GM21786 (cell line): ENCODE data around the gene KCNMB4.

Experiments used
- ATAC-seq: cut with Tn5 transposase; IDR thresholded peaks from one replicate; pipeline ENCODE4 v1.9.1; 2021; ENCODE audit not compliant: unreplicated experiment

Gene KCNMB4, protein sequence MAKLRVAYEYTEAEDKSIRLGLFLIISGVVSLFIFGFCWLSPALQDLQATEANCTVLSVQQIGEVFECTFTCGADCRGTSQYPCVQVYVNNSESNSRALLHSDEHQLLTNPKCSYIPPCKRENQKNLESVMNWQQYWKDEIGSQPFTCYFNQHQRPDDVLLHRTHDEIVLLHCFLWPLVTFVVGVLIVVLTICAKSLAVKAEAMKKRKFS

DNA sequence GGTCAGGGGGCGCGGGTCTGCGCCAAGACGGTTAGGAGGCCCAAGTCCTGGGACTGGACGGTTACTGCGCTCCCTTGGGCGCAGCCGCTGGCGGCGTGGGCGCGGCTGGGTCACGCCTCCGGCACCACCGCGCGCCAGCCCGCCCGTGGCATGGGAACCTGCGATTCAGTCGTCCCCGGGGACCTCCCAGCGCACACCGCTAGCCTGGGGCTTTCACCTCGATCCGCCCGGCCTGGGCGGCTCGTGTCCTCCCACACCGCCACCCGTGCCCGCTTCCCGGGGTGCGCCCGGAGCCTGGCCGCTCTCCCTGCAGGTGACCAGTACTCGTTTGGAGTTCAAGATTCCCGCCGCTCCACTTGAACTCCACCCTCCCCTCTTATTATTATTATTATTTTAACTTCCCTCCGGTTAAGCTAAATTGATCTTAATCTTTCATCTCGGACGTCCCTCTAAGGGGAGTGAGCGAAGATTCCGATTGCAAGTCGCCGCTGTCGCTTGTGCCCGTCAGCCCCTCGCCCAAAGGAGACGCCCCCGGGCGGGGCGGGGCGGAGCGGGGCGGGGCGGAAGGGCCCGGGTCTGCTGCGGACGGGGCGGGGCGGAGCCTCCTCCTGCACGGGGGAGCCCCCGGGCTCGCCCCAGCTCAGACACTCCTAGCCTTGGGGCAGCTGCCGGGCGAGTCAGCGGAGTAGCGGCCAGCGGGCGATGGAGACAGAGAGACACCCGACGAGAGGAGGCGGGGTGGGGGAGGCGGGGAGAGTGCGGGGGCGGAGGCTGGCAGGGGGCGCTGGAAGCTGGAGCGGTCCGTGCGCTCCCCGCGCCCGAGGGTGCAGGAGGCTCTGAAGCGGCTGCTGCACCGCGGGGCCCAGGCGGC is at the start of gene KCNMB4:
TSS of gene KCNMB4 (plus strand) at position 643 of the 871 bp plus-strand sequence. CDS start 445 bp downstream, outside the sequence.
- ATAC-seq, result peak; percentile 84

GRCh38 chr12:70317781-70318180 is 48.3 kb upstream of the KCNMB4 start:
- ATAC-seq, result peak; percentile 93

GRCh38 chr12:70319605-70320004 is 46.5 kb upstream of the KCNMB4 start:
- no peak for ATAC-seq

GRCh38 chr12:70321191-70321590 is 44.9 kb upstream of the KCNMB4 start:
- no peak for ATAC-seq

- no peak for ATAC-seq
Measured at GRCh38 chr12:70327541-70327940, 38.5 kb upstream of the KCNMB4 start.

GRCh38 chr12:70329728-70330127 is 36.4 kb upstream of the KCNMB4 start:
- ATAC-seq, result no peak

DNA sequence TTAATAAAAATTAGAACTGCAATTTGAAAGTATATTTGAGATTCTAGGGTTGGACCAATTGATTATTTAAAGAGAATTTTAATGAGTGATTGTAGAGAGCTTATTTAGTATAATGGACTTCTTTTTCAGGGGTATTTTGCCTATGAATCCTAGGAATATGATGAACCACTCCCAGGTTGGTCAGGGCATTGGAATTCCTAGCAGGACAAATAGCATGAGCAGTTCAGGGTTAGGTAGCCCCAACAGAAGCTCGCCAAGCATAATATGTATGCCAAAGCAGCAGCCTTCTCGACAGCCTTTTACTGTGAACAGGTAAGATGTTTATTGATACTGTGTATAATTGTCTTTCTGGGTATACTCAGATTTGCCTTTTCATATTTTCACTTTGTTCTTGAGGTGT is 35.9 kb upstream of the KCNMB4 start:
- ATAC-seq, result no peak

- no peak for ATAC-seq
Measured at GRCh38 chr12:70332236-70332635, 33.9 kb upstream of the KCNMB4 start.

GRCh38 chr12:70334742-70335141 is 31.3 kb upstream of the KCNMB4 start:
- no peak for ATAC-seq

DNA sequence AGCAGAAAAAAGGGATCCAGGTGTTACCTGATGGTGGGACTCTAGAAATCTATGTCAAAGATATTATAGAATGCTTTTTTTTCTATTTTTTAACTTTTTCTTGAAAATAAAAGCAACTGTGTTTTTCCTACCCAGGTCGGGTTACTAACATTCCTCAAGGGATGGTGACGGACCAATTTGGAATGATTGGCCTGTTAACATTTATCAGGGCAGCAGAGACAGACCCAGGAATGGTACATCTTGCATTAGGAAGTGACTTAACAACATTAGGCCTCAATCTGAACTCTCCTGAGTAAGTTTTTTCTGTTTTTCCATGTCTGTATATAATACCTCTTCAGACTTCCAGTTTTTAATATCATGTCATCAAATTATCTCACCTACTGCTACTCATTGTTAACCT is 27.6 kb upstream of the KCNMB4 start:
- no peak for ATAC-seq

DNA sequence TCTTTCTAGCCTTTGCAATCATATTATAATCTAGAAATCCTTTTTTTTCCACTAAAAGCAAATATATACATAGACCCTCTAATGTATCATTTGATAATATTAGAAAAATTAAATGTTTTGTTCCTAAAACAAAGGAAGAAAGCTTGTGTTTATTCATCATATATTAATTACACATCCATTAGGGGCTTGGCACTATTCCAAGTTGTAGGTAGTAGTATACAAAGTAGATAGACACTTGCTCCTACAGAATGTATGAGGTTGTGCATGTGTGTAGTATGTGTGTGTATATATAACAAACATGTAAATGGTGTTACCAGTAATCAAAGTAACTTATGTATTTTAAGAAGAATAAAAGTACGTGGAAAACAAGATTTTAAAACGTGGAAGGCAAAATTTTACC is 15.0 kb upstream of the KCNMB4 start:
- ATAC-seq, result no peak

DNA sequence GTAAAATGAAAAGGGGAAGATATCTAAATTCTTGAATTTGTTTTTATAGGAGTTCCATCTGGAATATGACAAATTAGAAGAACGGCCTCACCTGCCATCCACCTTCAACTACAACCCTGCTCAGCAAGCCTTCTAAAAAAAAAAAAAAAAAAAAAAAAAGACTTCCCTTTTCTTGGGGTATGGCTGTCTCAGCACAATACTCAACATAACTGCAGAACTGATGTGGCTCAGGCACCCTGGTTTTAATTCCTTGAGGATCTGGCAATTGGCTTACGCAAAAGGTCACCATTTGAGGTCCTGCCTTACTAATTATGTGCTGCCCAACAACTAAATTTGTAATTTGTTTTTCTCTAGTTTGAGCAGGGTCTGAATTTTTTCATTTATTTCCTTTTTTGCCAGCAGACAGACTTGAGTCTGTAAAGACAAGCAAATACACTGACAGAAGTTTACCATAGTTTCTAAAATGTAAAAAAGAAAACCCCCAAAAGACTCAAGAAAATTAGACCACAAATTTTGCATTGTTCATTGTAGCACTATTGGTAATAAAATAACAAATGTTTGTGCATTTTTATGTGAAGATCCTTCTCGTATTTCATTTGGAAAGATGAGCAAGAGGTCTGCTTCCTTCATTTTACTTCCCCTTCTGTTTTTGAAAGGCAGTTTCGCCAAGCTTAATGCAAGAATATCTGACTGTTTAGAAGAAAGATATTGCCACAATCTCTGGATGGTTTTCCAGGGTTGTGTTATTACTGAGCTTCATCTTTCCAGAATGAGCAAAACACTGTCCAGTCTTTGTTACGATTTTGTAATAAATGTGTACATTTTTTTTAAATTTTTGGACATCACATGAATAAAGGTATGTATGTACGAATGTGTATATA is 12.1 kb upstream of the KCNMB4 start:
- ATAC-seq, result no peak

GRCh38 chr12:70354787-70355186 is 11.3 kb upstream of the KCNMB4 start:
- no peak for ATAC-seq

DNA sequence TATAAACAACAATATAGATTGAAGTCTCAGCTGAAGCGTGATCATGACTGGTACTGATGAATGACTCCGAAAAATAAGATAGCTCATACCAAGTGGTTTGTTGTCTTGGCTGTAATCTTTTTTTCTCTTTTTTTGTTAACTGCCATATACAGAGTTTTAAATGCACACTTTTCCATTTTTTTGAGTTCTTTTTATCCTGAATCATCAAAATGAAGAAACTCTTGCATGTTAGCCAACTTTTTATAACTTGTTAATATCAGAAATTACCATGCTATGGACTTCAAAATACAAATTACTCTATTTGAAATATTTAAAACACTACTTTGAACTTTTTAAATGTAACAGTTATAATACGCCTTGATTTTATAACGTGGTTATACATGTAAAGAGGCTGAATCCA is 10.1 kb upstream of the KCNMB4 start:
- ATAC-seq, result no peak

DNA sequence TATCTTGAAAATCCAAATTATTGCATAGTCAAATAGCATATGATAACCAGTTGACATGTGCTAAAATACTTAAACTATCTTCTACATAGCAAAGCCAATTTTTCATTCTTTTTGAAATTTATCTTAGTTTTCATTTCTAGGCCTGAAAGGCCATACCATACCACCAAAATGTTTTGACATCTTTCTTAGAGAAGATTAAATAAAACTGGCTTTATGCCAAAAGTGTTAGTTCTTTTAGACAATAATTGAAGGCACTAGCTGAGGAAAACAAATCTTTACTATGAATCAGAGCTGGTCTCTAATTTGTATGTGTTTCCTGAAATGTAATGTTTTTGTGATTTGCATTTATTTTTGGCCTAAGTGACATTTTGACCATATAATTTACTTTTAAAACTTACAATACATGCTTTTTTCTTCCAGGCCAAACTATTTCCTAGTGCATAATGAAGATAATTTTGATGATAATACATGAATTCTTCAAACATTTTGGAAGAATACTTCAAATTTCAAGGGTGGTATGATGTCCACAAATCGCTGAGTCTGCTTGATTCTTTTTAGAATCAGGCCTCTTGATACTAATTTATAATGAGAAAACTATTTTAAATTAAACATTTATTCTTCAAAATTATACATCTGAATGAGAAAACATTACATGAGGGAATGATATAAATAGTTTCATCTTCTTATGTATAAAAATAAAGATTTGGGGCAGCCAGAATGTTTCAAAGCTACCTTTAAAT is 6.5 kb upstream of the KCNMB4 start:
- no peak for ATAC-seq

DNA sequence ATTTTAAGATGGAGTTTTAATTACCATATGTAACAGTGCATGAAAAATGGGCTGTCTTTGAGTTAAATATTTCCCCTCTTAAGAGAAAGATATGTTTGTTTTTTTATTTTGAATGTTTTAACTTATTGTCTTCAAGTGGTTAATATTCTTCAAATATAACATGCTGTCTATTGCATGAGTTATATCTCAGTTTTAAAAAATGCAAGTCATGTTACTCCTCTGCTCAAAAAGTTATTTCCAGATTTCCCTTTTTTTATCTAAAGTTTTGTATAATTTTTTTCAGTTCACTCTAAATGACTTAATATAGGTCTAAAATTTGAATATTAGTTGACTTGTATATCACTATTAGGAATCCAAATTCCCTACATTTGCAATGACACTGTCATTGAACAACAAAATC is 5.9 kb upstream of the KCNMB4 start:
- no peak for ATAC-seq

- no peak for ATAC-seq
Measured at GRCh38 chr12:70364695-70365397, 1.2 kb upstream of the KCNMB4 start.

GRCh38 chr12:70365398-70365647 is 767 bp upstream of the KCNMB4 start:
- no peak for ATAC-seq

DNA sequence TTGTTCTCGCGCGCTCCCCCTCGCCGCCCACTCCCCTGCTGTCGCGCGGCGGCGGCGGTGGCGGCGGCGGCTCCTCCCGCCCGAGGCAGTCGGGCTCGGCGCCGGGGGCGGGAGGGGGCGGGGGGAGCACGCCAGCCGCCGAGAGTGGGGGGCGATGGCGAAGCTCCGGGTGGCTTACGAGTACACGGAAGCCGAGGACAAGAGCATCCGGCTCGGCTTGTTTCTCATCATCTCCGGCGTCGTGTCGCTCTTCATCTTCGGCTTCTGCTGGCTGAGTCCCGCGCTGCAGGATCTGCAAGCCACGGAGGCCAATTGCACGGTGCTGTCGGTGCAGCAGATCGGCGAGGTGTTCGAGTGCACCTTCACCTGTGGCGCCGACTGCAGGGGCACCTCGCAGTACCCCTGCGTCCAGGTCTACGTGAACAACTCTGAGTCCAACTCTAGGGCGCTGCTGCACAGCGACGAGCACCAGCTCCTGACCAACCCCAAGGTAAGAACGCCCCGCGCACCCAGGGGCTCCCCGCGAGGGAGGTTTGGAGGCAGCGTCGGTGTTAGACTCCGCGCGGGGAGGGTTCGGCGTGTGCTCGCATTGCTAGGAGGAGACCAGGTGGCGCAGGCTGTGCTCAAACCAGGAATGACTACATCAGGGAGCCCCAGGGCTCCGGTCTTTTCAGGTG is 629 bp downstream of the KCNMB4 start:
- peak; percentile 26 for ATAC-seq
